Measurements from ENCODE around the gene C2CD4C. TPM values are rescaled to one million over a fixed set of nuclear protein-coding genes. Genes with fewer than 3 reads are reported as not detected.

The C2CD4C gene
- 0.39 to 0.53 TPM (median 0.45 TPM) in 5 replicates for total RNA-seq (2022; extraction: Qiagen RNA extraction)

GRCh38 chr19:408902-409515, at the start of gene C2CD4C:
Gene C2CD4C (minus strand): TSS chr19:409147. CDS start chr19:408361, 786 bp downstream.

Other genes starting within 250 kb of the C2CD4C start
- gene PLPP2, start 117.7 kb downstream of the C2CD4C start, total RNA-seq (2022; extraction: Qiagen RNA extraction), result 72.3 to 101 TPM (median 93.8 TPM) in 5 replicates
- gene MIER2, start 64.4 kb downstream of the C2CD4C start, total RNA-seq (2022; extraction: Qiagen RNA extraction), result 12.8 to 21.3 TPM (median 20.3 TPM) in 5 replicates
- gene SHC2, start 51.9 kb upstream of the C2CD4C start, total RNA-seq (2022; extraction: Qiagen RNA extraction), result 0.62 to 1.6 TPM (median 1.1 TPM) in 5 replicates
- 0.19 to 0.41 TPM (median 0.29 TPM) in 4 of 5 replicates, not detected in the other for gene MADCAM1, start 87.3 kb upstream of the C2CD4C start, total RNA-seq (2022; extraction: Qiagen RNA extraction)
- gene TPGS1, start 98.3 kb upstream of the C2CD4C start, total RNA-seq (2022; extraction: Qiagen RNA extraction), result 9.8 to 14.9 TPM (median 12.2 TPM) in 5 replicates
- gene CDC34, start 122.6 kb upstream of the C2CD4C start, total RNA-seq (2022; extraction: Qiagen RNA extraction), result 58.4 to 88.6 TPM (median 84.7 TPM) in 5 replicates
- gene GZMM, start 134.9 kb upstream of the C2CD4C start, total RNA-seq (2022; extraction: Qiagen RNA extraction), result 0.19 to 0.32 TPM (median 0.23 TPM) in 4 of 5 replicates, not detected in the other
- 604 to 721 TPM (median 693 TPM) in 5 replicates for gene BSG, start 163.4 kb upstream of the C2CD4C start, total RNA-seq (2022; extraction: Qiagen RNA extraction)
- 22.0 to 39.5 TPM (median 33.9 TPM) in 5 replicates for gene HCN2, start 180.7 kb upstream of the C2CD4C start, total RNA-seq (2022; extraction: Qiagen RNA extraction)
- 68.6 to 97.5 TPM (median 89.4 TPM) in 5 replicates for gene POLRMT, start 224.4 kb upstream of the C2CD4C start, total RNA-seq (2022; extraction: Qiagen RNA extraction)
- 0.26 to 0.68 TPM (median 0.39 TPM) in 5 replicates for gene FGF22, start 230.7 kb upstream of the C2CD4C start, total RNA-seq (2022; extraction: Qiagen RNA extraction)